Inferior parietal cortex (tissue), 1 donor: Measurements from ENCODE around the gene KMT5B.

Experiments used
- DNase-seq: peaks from one replicate; pipeline ENCODE4 v3.0.0-alpha.2; 2016; ENCODE audit errors: extremely low spot score

KMT5B gene

GRCh38 chr11:68215524-68216170, 2.6 kb upstream of the KMT5B start:
- no peak for DNase-seq

DNA sequence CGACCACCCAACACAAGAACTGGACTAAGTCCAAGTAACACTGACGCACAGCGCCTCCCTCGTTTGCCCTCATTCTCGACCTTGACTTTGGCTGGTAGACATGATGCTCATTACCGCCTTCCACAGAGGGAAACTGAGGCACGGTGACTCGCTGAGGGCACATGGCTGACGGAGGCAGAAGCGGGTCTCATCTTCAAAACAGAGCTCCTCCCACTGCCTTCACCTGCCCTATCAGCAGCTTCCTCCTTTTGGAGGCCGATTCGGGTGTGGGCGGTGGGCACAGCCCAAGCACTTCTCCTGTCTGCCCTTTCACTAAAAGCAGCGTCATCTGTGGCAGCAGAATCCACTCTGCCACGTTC, 2.0 kb upstream of the KMT5B start:
- no peak for DNase-seq

DNA sequence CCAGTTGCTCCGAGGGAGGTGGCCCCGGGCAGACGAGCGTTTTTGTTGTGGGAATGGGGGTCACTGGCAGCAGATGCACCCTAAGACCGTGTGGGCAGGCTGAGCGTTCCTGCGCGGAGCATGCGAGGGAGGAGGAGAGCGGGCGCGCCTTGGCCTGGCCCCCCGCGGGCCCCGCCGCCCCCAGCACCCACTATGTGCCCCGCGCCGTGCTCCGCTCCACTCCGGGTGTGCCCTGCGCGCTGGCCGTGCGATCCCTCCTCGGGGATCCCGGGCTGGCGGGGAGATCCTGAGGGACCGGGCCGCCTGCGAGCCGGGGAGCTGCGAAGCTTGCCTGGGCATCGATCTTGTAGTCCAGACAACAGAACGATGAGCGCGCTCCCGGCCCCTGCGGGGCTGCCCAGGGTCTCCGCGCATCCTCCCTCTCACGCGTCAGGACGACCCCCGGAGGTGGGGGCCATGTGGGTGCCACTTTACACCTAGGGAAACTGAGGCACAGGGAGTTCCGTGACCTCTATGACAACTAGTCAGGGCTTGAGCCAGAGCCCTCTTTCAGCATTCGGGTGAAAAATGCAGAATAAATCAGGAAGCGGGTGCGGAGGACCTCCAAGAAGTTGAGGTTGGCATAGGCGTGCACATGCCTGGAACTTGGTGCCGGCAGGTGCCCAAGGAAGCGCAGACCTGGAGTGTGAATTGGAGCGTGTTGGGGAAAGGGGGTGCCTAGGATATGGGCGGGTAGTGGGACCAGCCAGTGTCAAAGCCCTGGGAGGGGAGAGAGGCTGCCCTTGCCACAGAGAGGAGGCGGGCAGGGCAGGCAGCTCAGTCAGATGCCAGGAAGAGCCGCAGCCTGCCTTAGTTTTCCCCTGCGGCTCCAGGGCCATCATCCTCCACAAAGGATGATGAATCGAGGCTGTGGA, 1.3 kb upstream of the KMT5B start:
- DNase-seq, result no peak

DNA sequence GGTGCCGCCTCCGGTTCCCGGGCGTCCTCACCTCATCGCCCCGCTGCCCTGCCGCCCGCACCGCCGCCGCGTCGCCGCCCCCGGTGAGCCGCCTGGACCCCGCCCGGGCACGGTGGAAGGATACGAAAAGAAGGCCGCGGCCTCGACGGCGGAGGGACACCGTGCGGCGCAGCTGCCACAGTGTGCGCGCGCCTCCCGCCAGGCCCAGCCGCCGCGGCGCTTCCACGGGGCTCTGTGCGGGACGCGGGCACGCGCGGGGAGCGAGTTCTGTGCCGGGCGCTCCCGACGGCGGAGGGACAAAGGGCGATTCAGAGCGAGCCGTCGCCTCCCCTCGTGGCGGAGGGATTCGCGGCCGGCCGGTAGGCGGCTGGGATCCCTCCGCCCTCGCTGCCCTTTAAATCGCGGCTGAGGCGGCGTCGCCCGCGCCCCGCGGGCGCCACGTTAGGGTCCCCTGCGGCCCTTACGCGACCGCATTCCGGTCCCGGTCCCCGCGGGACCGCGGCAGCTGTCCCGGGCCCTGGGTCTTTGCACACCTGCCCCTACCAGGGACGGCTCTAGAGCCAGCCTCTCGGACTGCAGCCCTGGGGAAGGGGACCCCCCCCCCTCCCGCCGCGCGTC, 568 bp upstream of the KMT5B start:
- DNase-seq, result peak; percentile 90

DNA sequence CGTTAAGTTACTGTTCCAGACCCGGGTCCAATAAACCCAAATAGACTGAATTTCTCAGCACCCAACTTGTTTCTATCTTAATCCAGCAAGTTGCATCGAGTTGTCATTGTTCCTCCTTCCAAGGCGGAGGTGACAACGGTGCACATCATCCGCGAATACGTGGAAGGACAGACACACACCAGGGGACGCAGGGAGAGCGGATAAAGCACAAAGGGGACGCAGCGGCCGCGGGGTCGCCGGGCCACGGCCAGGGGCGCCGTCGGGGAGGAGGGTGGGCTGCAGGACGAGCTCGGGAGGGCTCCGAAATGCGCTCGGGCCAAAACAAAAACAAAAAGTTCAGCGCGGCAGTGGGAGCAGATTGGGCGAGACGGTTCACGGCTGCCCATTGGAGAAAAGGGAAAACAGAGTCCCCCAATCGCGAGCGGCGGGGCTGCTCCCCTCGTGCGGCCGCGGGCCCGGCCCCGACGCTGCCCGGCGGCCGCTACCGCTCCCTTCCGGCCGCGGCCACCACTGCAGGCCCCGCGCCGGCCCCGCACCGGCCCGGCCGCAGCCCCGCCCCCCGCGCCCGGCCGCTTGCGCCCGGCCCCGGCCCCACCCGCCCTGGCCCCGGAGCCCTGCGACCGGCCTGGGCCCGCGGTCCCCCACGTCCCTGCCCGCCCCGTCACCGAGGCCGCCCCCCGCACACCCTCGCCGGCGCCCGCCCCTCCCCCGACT, 518 bp downstream of the KMT5B start:
- DNase-seq, result peak; percentile 45

- DNase-seq, result no peak
Measured at GRCh38 chr11:68211546-68211945, 1.6 kb downstream of the KMT5B start.

DNA sequence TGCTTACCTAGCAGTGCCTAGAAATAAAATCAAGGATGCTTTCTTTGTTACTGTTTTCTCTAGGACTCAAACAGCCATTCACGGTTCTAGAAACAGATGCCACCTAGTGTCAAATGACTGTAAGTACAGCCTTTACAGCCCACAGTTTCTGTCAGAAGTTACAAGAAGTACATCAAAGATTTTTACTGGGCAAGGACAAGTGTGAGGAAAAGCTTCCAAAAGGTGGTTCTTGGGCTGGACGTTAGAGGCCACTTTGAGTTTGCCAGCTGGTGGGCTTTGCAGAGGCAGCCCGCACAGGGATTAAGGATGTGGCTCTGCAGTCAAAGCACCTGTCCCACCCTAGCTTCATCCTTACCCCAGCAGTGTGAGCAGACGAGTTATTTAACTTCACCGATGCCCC, 6.9 kb downstream of the KMT5B start:
- peak; percentile 81 for DNase-seq

DNA sequence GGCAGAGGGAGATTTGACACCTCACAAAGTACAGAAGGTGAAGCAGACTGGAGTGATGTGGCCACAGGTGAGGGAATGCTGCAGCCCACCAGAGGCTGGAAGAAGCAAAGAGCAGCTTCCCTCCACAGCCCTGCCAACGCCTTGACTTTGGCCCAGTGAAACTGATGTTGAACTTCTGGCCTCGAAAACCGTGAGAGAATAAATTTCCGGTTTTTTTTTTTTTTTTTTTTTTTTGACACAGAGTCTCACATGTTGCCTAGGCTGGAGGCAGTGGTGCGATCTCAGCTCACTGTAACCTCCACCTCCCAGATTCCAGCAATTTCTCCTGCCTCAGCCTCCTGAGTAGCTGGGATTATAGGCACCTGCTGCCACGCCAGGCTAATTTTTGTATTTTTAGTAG, 8.7 kb downstream of the KMT5B start:
- no peak for DNase-seq

GRCh38 chr11:68202165-68202564, 10.9 kb downstream of the KMT5B start:
- no peak for DNase-seq

GRCh38 chr11:68201492-68201891, 11.6 kb downstream of the KMT5B start:
- no peak for DNase-seq

DNA sequence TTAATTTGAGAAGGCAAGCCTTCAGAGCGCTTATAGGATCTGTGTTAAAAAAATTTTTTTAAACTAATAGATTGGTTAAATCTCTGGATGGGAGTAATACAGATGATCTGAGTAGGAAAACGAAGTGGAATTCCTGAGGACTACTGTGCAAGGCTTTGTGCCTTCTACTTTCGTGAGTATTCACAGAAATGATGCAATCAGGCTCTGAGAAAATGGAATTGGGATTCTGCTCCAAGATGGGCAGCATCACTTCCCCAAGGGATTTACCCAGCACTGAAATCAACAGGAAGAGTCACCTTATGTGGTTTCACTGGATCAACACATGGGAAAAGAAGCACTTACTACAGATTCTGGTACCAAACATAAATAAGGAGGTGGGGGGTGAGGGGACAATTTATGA, 12.5 kb downstream of the KMT5B start:
- no peak for DNase-seq

- DNase-seq, result no peak
Measured at GRCh38 chr11:68199295-68199987, 13.7 kb downstream of the KMT5B start.

GRCh38 chr11:68196219-68196618, 16.9 kb downstream of the KMT5B start:
- no peak for DNase-seq

GRCh38 chr11:68194675-68195294, 18.3 kb downstream of the KMT5B start:
- no peak for DNase-seq

DNA sequence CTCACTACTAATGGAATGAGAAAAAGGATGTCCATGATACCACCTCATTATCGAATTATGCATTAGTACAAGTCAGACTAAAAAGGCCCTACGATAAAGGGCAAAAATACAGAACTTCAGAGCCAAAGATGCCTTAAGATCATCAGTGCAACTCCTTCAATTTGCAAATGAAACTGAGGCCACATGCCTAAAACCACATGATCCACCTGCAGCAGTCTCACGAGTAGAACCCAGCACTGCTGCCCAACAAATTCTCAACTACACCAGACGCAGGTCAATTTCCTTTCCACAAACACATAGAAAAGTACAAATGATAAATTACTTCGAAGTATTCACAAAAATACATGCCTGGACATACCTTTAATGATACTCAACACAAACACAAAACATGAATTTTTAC, 20.1 kb downstream of the KMT5B start:
- no peak for DNase-seq

DNA sequence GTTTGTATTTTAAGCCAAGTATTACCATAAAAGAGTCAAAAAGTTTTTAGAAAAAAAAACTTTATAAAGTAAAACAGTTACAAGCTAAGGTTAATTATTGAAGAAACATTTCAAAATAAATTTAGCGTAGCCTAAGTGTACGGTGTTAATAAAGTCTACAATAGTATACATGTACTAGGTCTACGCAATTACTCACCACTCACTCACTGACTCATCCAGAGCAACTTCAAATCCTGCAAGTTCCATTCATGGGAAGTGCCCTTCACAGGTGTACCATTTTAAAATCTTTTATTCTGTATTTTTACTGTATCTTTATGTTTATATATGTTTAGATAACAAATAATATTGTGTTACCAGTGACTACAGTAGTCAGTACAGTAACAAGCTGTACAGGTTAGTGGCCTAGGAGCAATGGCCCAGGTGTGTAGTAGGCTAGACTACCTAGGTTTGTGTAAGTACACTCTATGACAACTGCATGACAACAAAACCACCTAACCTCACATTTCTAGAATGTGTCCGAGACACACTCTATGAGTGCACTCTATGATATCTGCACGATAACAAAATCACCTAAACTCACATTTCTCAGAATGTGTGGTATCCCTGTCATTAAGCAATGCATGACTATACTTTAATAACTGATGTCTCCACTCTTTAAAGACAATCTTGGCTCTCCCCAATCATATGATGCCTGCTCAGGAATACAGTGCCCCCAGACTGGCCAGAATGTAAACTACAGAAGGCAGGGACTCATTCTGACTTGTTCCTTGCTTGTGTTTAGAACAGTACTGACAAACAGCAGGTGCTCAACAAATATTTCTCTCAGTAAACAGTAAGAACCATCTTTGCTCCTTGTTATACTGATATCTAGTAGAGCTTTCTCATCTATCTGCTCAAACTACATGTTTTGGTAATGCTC, 21.2 kb downstream of the KMT5B start:
- DNase-seq, result no peak

GRCh38 chr11:68189888-68190287, 23.2 kb downstream of the KMT5B start:
- DNase-seq, result no peak

GRCh38 chr11:68189082-68189481, 24.0 kb downstream of the KMT5B start:
- DNase-seq, result no peak

DNA sequence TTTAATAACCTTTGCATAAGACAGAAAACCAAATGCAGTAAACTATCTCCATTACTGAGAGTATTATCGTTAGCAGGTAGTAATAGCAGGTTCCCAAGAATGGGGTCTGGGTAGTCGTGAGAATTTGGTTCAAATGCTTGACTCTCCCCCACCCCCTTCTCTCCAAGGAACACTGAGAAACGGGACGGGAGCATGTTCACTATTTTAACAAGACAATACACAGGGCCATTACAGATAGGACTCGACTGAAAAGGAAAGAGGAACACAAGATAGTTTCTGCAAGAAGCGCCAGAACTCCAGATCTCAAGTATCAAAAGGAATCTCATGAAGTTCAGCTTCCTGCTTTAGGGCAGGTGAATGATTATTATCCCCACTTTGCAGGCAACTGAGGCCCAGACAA, 27.0 kb downstream of the KMT5B start:
- DNase-seq, result no peak
